Gastrocnemius medialis (tissue), 4 donors: ENCODE data around the gene SLC48A1. TPM values are rescaled to one million over a fixed set of nuclear protein-coding genes. Genes with fewer than 3 reads are reported as not detected.

Experiments used
- ATAC-seq, 2 donors: fragments of 150-250 bp; one replicate each; pipeline ENCODE4 v1.9.1; 2016
- DNase-seq, 2 donors: peaks; one replicate each; pipeline ENCODE4 v3.0.0-alpha.2; 2019
- H3K27ac ChIP-seq, 4 donors: fragments of 200-600 bp; sonication (generic); 1 replicate in 1 of 4; 2 replicates in 3 of 4; pipeline ENCODE4 v1.5.1; 2016 to 2018; ENCODE audit warnings: mild to moderate bottlenecking in 2 of 4, moderate library complexity in 1 of 4
- H3K27me3 ChIP-seq, 3 donors: fragments of 200-600 bp; sonication (generic) in 2 of 3; 1 replicate in 1 of 3; 2 replicates in 2 of 3; pipeline versions ENCODE4 v1.5.1 to v1.6.0; 2016 to 2019; ENCODE audit warnings: mild to moderate bottlenecking in 1 of 3, moderate library complexity in 1 of 3
- H3K36me3 ChIP-seq, 2 donors: fragments of 200-600 bp; sonication (generic) in 1 of 2; one replicate each; pipeline ENCODE4 v1.5.1; 2017 to 2018
- H3K4me1 ChIP-seq, 2 donors: fragments of 200-600 bp; sonication (generic) in 1 of 2; one replicate each; pipeline ENCODE4 v1.5.1; 2016 to 2017; ENCODE audit warnings: mild to moderate bottlenecking in 2 of 2
- H3K4me3 ChIP-seq, 4 donors: fragments of 200-600 bp; sonication (generic) in 3 of 4; 1 replicate in 1 of 4; 2 replicates in 3 of 4; pipeline ENCODE4 v1.5.1; 2016 to 2019; ENCODE audit warnings: mild to moderate bottlenecking in 2 of 4
- H3K9me3 ChIP-seq, 3 donors: fragments of 200-600 bp; sonication (generic) in 2 of 3; 1 replicate in 1 of 3; 2 replicates in 2 of 3; pipeline ENCODE4 v1.5.1; 2016 to 2019
- POLR2A ChIP-seq, 2 donors: fragments of 450-650 bp; IDR thresholded peaks; one replicate each; pipeline ENCODE4 v1.6.1; 2017; ENCODE audit warnings: antibody characterized with exemption in 2 of 2, mild to moderate bottlenecking in 2 of 2, moderate library complexity in 2 of 2
- in situ Hi-C, 4 donors: fragments of 200-750 bp; cut with MboI; loops; one replicate each; pipeline versions ENCODE4 v1.15.0 to v1.8.0; 2017; ENCODE audit warnings: low sequenced_read_pairs in 4 of 4
- intact Hi-C: fragments of 100-400 bp; cut with DNase I; formaldehyde crosslinking; loops from one replicate; pipeline ENCODE4 v1.15.1; 2023; ENCODE audit warnings: low total_unique reads
- total RNA-seq, 4 donors: library from RNA; depleted of rRNA; stranded (reverse); fragments of >200 nt; gene quantifications; one replicate each; pipeline versions ENCODE4 v1.1.0 to v1.2.3, GENCODE V29; 2016
- TF ChIP-seq, protein P1 (sequence below), 5 experiments: fragments of 450-650 bp in 3 of 5; fragments of 200-600 bp in 2 of 5; sonication (generic) in 2 of 5; IDR thresholded peaks in 4 of 5; conservative IDR thresholded peaks in 1 of 5; 1 replicate in 4 of 5; 2 replicates in 1 of 5; pipeline ENCODE4 v1.5.1; 2016 to 2019; ENCODE audit warnings: antibody characterized with exemption in 5 of 5, mild to moderate bottlenecking in 3 of 5, moderate library complexity in 3 of 5

SLC48A1 gene
- total RNA-seq, 4 donors from 2014 or later = 28.3 to 62.6 (median 45.6) TPM

DNA sequence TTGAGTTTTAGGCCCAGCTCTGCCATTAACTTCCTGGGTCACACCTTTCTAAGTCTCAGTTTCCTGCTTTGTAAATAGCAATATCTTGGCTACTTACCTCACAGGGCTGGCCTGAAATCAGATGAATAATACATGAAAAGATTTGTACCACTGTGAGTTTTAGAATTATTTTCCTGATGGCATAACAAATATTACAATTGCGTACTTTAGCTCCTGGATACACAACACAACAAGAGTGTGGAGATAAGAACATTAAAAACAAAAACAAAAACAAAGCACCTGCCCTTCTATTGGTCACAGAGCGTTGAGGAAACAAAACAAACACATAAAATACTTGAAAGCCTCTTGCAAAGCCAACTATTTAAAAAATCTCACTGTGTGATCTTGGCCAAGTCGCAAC lies 51.6 kb downstream of the SLC48A1 start:
- Histone ChIP-seq H3K4me1 (peaks cover 56 to 58% of the 10 kb centered on the region in 2 donors), H3K9me3 (no peaks in the 10 kb centered on the region), H3K27me3 (no peaks in the 10 kb centered on the region), H3K36me3 (no peaks in the 10 kb centered on the region), H3K4me3 (no peak overlapping the region), H3K27ac (peak overlapping the region; percentile 47 to 94 (median 88))
- DNase-seq (no peak), ATAC-seq (no peak)
- intact Hi-C loops (no loop called here), in situ Hi-C loops (loop anchor here in 2 of 4 donors (25.0 kb wide), 1 partner anchor 87 kb away; the partner anchor contains the start of gene ENDOU (in 2 of the 2))
- TF ChIP-seq, protein P1, sequence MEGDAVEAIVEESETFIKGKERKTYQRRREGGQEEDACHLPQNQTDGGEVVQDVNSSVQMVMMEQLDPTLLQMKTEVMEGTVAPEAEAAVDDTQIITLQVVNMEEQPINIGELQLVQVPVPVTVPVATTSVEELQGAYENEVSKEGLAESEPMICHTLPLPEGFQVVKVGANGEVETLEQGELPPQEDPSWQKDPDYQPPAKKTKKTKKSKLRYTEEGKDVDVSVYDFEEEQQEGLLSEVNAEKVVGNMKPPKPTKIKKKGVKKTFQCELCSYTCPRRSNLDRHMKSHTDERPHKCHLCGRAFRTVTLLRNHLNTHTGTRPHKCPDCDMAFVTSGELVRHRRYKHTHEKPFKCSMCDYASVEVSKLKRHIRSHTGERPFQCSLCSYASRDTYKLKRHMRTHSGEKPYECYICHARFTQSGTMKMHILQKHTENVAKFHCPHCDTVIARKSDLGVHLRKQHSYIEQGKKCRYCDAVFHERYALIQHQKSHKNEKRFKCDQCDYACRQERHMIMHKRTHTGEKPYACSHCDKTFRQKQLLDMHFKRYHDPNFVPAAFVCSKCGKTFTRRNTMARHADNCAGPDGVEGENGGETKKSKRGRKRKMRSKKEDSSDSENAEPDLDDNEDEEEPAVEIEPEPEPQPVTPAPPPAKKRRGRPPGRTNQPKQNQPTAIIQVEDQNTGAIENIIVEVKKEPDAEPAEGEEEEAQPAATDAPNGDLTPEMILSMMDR (IDR thresholded peaks at IDR 0.05 in 4 of 5, conservative IDR thresholded peaks at IDR 0.05 in 1 of 5) = no peak
- TF ChIP-seq POLR2A (IDR thresholded peaks at IDR 0.05) = no peak

DNA sequence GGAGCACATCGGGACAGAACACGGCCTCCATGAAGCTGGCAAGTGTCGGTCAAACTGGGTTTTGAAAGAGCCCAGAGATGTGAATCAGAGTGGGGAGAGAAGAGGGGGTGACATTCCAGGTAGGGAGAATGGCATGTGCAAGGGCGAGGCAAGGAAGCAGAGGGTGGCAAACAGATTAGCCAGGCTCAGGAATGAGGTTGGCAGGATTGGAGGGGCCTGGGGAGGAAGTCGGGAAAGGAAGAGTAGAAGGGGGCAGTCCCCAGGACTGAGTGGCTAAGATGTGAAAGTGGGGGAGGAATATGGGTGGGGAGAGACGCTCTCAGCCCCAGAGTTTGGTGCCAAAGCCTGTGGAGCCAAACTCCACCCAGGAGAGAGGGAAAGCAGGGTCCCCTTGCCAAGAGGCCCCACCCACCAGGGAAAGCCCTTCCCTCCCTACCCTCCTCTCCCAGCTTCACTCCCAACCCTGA lies 52.2 kb downstream of the SLC48A1 start:
- Histone ChIP-seq H3K36me3 (no peaks in the 10 kb centered on the region), H3K27ac (peak overlapping the region; percentile 47 to 94 (median 88)), H3K4me1 (peaks cover 54 to 59% of the 10 kb centered on the region in 2 donors), H3K4me3 (no peak overlapping the region), H3K27me3 (no peaks in the 10 kb centered on the region), H3K9me3 (no peaks in the 10 kb centered on the region)
- in situ Hi-C loops (loop anchor here in 2 of 4 donors (25.0 kb wide), 1 partner anchor 88 kb away; the partner anchor contains the start of gene ENDOU (in 2 of the 2)), intact Hi-C loops (no loop called here)
- ATAC-seq (no peak), DNase-seq (peak in 1 of 2 donors; percentile 52)
- TF ChIP-seq POLR2A (IDR thresholded peaks at IDR 0.05) = no peak
- TF ChIP-seq, protein P1 (IDR thresholded peaks at IDR 0.05 in 4 of 5, conservative IDR thresholded peaks at IDR 0.05 in 1 of 5) = no peak

DNA sequence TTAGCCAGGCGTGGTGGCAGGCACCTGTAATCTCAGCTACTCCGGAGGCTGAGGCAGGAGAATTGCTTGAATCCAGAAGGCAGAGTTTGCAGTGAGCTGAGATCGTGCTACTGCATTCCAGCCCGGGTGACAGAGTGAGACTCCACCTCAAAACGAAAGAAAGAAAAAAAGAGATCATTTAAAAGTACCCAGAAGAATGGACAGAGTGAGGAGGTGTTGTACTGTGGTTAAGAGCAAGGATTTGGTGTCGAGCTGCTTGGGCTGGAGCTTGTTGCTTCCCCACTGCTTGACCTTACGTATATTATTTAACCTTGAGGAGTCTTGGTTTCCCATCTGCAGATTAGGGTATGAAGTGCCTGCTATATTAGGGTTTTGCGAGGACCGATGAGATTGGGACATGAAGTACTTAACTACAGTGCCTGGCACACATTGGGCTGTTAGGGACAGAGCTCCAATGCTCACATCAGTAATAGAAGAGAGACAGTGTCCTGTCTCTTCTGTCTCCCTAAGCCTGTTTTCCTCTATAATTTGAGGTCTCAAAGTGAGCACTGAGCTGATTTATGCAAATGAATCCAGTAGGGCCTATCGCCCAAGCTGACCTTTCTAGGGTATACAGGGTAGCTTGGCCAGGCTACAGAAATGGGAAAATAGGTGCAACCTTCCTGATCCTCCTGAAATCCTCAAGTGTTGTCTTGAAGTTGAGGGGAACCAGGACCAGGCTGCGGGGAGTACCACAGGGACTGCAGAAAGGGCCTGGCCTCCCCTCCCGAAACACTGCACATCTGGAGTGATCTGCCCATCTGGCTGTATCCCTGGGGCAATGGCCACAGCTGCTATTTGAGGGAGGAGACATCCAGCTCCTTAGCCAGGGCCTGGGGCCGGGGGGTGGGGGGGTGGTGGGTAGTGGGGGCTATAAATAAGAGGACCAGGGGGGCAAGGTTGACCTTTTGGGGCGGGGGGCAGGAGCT lies 55.3 kb downstream of the SLC48A1 start:
- Histone ChIP-seq H3K27ac (peak overlapping the region; percentile 69 to 77 (median 73)), H3K36me3 (no peaks in the 10 kb centered on the region), H3K4me3 (no peak overlapping the region), H3K27me3 (no peaks in the 10 kb centered on the region), H3K4me1 (peaks cover 25 to 36% of the 10 kb centered on the region in 2 donors), H3K9me3 (no peaks in the 10 kb centered on the region)
- ATAC-seq (peak; percentile 34 to 41), DNase-seq (no peak)
- TF ChIP-seq POLR2A (IDR thresholded peaks at IDR 0.05) = no peak
- TF ChIP-seq, protein P1 (IDR thresholded peaks at IDR 0.05 in 4 of 5, conservative IDR thresholded peaks at IDR 0.05 in 1 of 5) = no peak
- in situ Hi-C loops = loop anchor here in 2 of 4 donors (25.0 kb wide), 1 partner anchor 91 kb away; the partner anchor contains the start of gene ENDOU (in 2 of the 2)
- intact Hi-C loops = no loop called here

DNA sequence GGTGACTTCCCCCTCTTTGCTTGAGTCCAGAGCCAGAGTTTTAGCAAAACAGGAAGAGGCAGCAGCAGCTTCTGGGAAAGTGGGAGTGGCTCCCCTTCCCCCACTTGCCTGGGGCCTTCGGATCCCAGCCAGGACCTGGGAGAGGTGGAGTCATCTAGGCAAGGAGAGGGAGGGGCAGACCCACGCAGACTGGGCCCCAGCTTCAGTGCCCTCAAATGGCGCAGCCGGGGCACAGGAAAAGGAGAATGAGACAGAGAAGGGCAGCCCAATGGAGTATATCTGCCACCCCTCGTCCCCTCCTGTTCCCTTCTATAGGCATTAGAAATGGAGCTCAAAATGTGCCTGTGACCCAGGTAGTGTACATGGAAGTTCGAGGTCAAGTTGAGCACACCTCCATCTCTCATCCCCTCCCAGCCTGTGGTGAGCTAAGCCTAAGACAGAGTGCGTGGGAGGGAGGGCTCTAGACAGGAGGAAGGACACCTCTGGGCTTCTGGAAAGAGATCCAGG lies 56.0 kb downstream of the SLC48A1 start:
- Histone ChIP-seq H3K36me3 (no peaks in the 10 kb centered on the region), H3K4me3 (no peak overlapping the region), H3K9me3 (no peaks in the 10 kb centered on the region), H3K4me1 (peaks cover 21 to 33% of the 10 kb centered on the region in 2 donors), H3K27ac (peak overlapping the region; percentile 69 to 77 (median 73)), H3K27me3 (no peaks in the 10 kb centered on the region)
- ATAC-seq (peak; percentile 44 to 45), DNase-seq (peak; percentile 56 to 71)
- in situ Hi-C loops = loop anchor here in 2 of 4 donors (25.0 kb wide), 1 partner anchor 92 kb away; the partner anchor contains the start of gene ENDOU (in 2 of the 2)
- intact Hi-C loops = no loop called here
- TF ChIP-seq, protein P1 (IDR thresholded peaks at IDR 0.05 in 4 of 5, conservative IDR thresholded peaks at IDR 0.05 in 1 of 5) = no peak
- no peak for TF ChIP-seq POLR2A (IDR thresholded peaks at IDR 0.05)
